OCI-LY1 (cell line): ENCODE results near the gene TFF3.

Experiments
- H2AFZ ChIP-seq: fragments of 200-600 bp; sonication (generic), shearing (Covaris generic); 2 replicates; pipeline ENCODE4 v1.6.0; 2014; ENCODE audit warnings: antibody characterized with exemption, mild to moderate bottlenecking, low read length
- H3F3A ChIP-seq: fragments of 200-600 bp; sonication (generic), shearing (Covaris generic); 2 replicates; pipeline ENCODE4 v1.6.0; 2014; ENCODE audit warnings: mild to moderate bottlenecking, antibody characterized with exemption, low read length, moderate library complexity; ENCODE audit not compliant: insufficient read depth
- H3K27ac ChIP-seq: fragments of 200-600 bp; sonication (generic); 2 replicates; pipeline ENCODE4 v1.5.1; 2014; ENCODE audit warnings: low read length, mixed run types, mild to moderate bottlenecking, low read depth; ENCODE audit not compliant: poor library complexity, severe bottlenecking
- H3K27me3 ChIP-seq: fragments of 200-600 bp; sonication (generic); 2 replicates; pipeline ENCODE4 v1.6.0; 2014; ENCODE audit warnings: antibody characterized with exemption, mild to moderate bottlenecking, low read length, moderate library complexity; ENCODE audit not compliant: insufficient read depth
- H3K36me3 ChIP-seq: fragments of 200-600 bp; sonication (generic); 2 replicates; pipeline ENCODE4 v1.6.1; 2014; ENCODE audit warnings: mild to moderate bottlenecking, antibody characterized with exemption, low read length, moderate library complexity, mixed read lengths; ENCODE audit not compliant: insufficient read depth
- H3K4me1 ChIP-seq: fragments of 200-600 bp; sonication (generic); 2 replicates; pipeline ENCODE4 v1.5.1; 2014; ENCODE audit warnings: mild to moderate bottlenecking, low read length, moderate library complexity; ENCODE audit not compliant: insufficient read depth, severe bottlenecking
- H3K4me2 ChIP-seq: fragments of 200-600 bp; sonication (generic), shearing (Covaris generic); 2 replicates; pipeline ENCODE4 v1.6.1; 2014; ENCODE audit warnings: low read length
- H3K4me3 ChIP-seq: fragments of 200-600 bp; sonication (generic); 2 replicates; pipeline ENCODE4 v1.5.1; 2014; ENCODE audit warnings: low read length, low read depth, mild to moderate bottlenecking, mixed read lengths; ENCODE audit not compliant: poor library complexity, severe bottlenecking
- H3K79me2 ChIP-seq: fragments of 200-600 bp; shearing (Covaris generic); 2 replicates; pipeline ENCODE4 v1.6.1; 2016; ENCODE audit warnings: mixed run types, low read length, mixed read lengths; ENCODE audit not compliant: insufficient read depth
- H3K9ac ChIP-seq: fragments of 200-600 bp; sonication (generic), shearing (Covaris generic); 2 replicates; pipeline ENCODE4 v1.6.1; 2014; ENCODE audit warnings: mild to moderate bottlenecking, low read length, mixed read lengths
- H3K9me2 ChIP-seq: fragments of 200-600 bp; sonication (generic), shearing (Covaris generic); 2 replicates; pipeline ENCODE4 v1.6.1; 2014; ENCODE audit warnings: low read depth, mild to moderate bottlenecking, low read length, mixed read lengths
- H3K9me3 ChIP-seq: fragments of 200-600 bp; shearing (Covaris generic); 2 replicates; pipeline ENCODE4 v1.6.1; 2014; ENCODE audit warnings: low read length, mixed read lengths
- H4K20me1 ChIP-seq: fragments of 200-600 bp; sonication (generic), shearing (Covaris generic); 2 replicates; pipeline ENCODE4 v1.6.0; 2016; ENCODE audit warnings: mild to moderate bottlenecking, low read length; ENCODE audit not compliant: insufficient read depth
- CTCF ChIP-seq: fragments of 200-600 bp; sonication (generic), shearing (Covaris generic); IDR thresholded peaks from 2 replicates; pipeline ENCODE4 v1.5.1; 2017; ENCODE audit warnings: mild to moderate bottlenecking, antibody characterized with exemption, low read length, moderate library complexity, mixed read lengths
- EZH2 ChIP-seq: fragments of 200-600 bp; sonication (generic), shearing (Covaris generic); IDR thresholded peaks from 2 replicates; pipeline ENCODE4 v1.8.0; 2017; ENCODE audit warnings: borderline replicate concordance, mixed run types, mild to moderate bottlenecking, antibody characterized with exemption, low read length, moderate library complexity, mixed read lengths

Gene TFF3

DNA sequence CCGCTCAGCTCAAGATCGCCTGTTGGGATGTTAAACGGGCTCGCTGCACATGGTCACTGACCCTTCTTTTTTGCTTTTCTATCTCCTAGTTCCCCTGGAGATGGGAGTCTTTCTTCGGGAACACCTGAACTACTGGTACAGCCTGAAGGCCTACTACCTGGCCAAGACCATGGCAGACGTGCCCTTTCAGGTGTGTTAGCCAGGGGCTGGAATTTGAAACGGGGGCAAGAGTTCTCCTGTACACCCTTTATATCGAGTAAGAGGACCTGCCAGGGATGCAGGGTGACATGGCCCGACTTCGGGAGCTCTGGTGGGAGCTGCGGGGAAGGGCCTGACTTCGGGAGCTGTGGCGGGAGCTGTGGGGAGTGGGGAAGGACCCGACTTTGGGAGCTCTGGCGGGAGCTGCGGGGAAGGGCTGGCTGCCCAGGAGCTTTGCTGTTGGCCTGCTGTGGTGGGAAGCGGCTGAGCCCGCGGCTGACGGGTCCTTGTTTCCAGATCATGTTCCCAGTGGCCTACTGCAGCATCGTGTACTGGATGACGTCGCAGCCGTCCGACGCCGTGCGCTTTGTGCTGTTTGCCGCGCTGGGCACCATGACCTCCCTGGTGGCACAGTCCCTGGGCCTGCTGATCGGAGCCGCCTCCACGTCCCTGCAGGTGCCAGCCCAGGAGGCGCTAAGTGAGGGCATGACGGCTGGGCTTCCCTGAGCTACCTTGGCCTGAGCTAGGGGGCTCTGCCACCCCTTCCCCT, 24.0 kb downstream of the TFF3 start:
- Histone ChIP-seq H3K27me3 (peaks cover 15% of the 10 kb centered on the region; the same call in 1 of the 2 replicates), H4K20me1 (no peaks in the 10 kb centered on the region), H3K4me2 (no peak overlapping the region), H3K27ac (no peak overlapping the region), H3K79me2 (no peaks in the 10 kb centered on the region), H3K9ac (no peak overlapping the region), H3K36me3 (no peaks in the 10 kb centered on the region; the same call in 1 of the 2 replicates), H3K9me2 (no peaks in the 10 kb centered on the region), H2AFZ (no peak overlapping the region), H3K4me3 (no peak overlapping the region), H3F3A (no peaks in the 10 kb centered on the region), H3K9me3 (0 out of 2 replicates have a peak, but pooled peaks cover 6% of the 10 kb centered on the region), H3K4me1 (peaks cover 6% of the 10 kb centered on the region)
- TF ChIP-seq EZH2 = no peak
- no peak for TF ChIP-seq CTCF

GRCh38 chr21:42290505-42290904, 24.7 kb downstream of the TFF3 start:
- H3K9me3 ChIP-seq = 0 out of 2 replicates have a peak, but pooled peaks cover 6% of the 10 kb centered on the region
- no peaks in the 10 kb centered on the region; the same call in 1 of the 2 replicates for H3K36me3 ChIP-seq
- no peak overlapping the region for H3K4me3 ChIP-seq
- TF ChIP-seq EZH2 = no peak
- TF ChIP-seq CTCF = no peak
- no peak overlapping the region for H3K4me2 ChIP-seq
- H3K27ac ChIP-seq = no peak overlapping the region
- H3K27me3 ChIP-seq = peaks cover 13% of the 10 kb centered on the region; the same call in 1 of the 2 replicates
- no peaks in the 10 kb centered on the region for H3K79me2 ChIP-seq
- no peaks in the 10 kb centered on the region for H3K9me2 ChIP-seq
- H4K20me1 ChIP-seq = no peaks in the 10 kb centered on the region
- H3K4me1 ChIP-seq = peaks cover 12% of the 10 kb centered on the region
- no peak overlapping the region for H2AFZ ChIP-seq
- no peak overlapping the region for H3K9ac ChIP-seq
- no peaks in the 10 kb centered on the region for H3F3A ChIP-seq

DNA sequence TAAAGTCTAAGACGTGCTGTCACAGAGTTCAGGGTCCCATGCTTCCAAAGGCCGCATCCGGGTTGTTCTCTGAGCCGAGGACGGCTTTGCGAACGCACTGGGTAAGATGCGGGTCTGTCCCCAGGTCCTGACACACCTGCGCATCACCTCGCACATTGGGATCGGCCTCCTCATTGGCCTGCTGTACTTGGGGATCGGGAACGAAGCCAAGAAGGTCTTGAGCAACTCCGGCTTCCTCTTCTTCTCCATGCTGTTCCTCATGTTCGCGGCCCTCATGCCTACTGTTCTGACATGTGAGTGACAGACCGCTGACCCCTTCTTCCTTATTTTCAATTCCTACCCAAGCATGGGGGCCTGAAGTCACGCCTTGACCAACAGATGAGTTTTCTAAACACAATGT, 25.3 kb downstream of the TFF3 start:
- H3K4me3 ChIP-seq = no peak overlapping the region
- no peaks in the 10 kb centered on the region for H3K9me2 ChIP-seq
- no peak overlapping the region for H2AFZ ChIP-seq
- H3K27me3 ChIP-seq = peaks cover 13% of the 10 kb centered on the region; the same call in 1 of the 2 replicates
- H3F3A ChIP-seq = no peaks in the 10 kb centered on the region
- H3K4me1 ChIP-seq = peaks cover 12% of the 10 kb centered on the region
- H3K9ac ChIP-seq = no peak overlapping the region
- H3K36me3 ChIP-seq = no peaks in the 10 kb centered on the region; the same call in 1 of the 2 replicates
- H3K79me2 ChIP-seq = no peaks in the 10 kb centered on the region
- 0 out of 2 replicates have a peak, but pooled peaks cover 6% of the 10 kb centered on the region for H3K9me3 ChIP-seq
- no peaks in the 10 kb centered on the region for H4K20me1 ChIP-seq
- TF ChIP-seq CTCF (no peak), EZH2 (no peak)
- H3K4me2 ChIP-seq = no peak overlapping the region
- H3K27ac ChIP-seq = no peak overlapping the region
